ENCODE results near the gene TMEM232. TPM values are rescaled to one million over a fixed set of nuclear protein-coding genes. Genes with fewer than 3 reads are reported as not detected.
"Not testable (repeated sequence)": the region's sequence is repeated elsewhere in the genome, so short reads cannot be mapped to it uniquely, and the experiment has no call there.

TMEM232 gene
- total RNA-seq, 2 donors from 2014 or later, result 3.9 to 4.2 TPM

GRCh38 chr5:110681109-110681508 is 45.4 kb downstream of the TMEM232 start:
- H3K36me3 ChIP-seq (ENCODE audit: control insufficient read depth, insufficient read depth, low read length), result no peaks in the 10 kb centered on the region
- H3K9me3 ChIP-seq (ENCODE audit: control insufficient read depth, low read length), result no peaks in the 10 kb centered on the region
- TF ChIP-seq CTCF (conservative IDR thresholded peaks at IDR 0.05), result no peak
- no peak overlapping the region for H3K9ac ChIP-seq (ENCODE audit: extremely low read depth, low read length, poor library complexity, severe bottlenecking)
- Mint-ChIP-seq H3K27ac (no peak overlapping the region), H3K4me1 (no peaks in the 10 kb centered on the region), H3K4me3 (no peak overlapping the region), H3K36me3 (ENCODE audit: low read depth) (no peaks in the 10 kb centered on the region), H3K27me3 (ENCODE audit: insufficient read depth) (no peaks in the 10 kb centered on the region), H3K9me3 (no peaks in the 10 kb centered on the region)
- no peak overlapping the region for H3K27ac ChIP-seq (ENCODE audit: low read depth, low read length)
- no peak overlapping the region for H3K4me3 ChIP-seq (ENCODE audit: low read length)
- H3K4me1 ChIP-seq (ENCODE audit: control insufficient read depth, insufficient read depth, low read length), result no peaks in the 10 kb centered on the region
- no peak for DNase-seq
- 86 to 100% methylated on average over 1 to 3 of the region's 3 CpGs for WGBS, 2 experiments (ENCODE audit: insufficient coverage in 1 of 2, insufficient read length in 1 of 2)
- H3K27me3 ChIP-seq (ENCODE audit: control insufficient read depth, insufficient read depth, low read length, poor library complexity, severe bottlenecking), result no peaks in the 10 kb centered on the region

GRCh38 chr5:110676554-110676953 is 49.9 kb downstream of the TMEM232 start:
- H3K4me1 ChIP-seq (ENCODE audit: control insufficient read depth, insufficient read depth, low read length); H3K36me3 ChIP-seq (ENCODE audit: control insufficient read depth, insufficient read depth, low read length); DNase-seq; H3K9me3 Mint-ChIP-seq; H3K27me3 ChIP-seq (ENCODE audit: control insufficient read depth, insufficient read depth, low read length, poor library complexity, severe bottlenecking); H3K4me1 Mint-ChIP-seq; H3K27ac Mint-ChIP-seq; H3K4me3 ChIP-seq (ENCODE audit: low read length); H3K27ac ChIP-seq (ENCODE audit: low read depth, low read length); H3K4me3 Mint-ChIP-seq; H3K9ac ChIP-seq (ENCODE audit: extremely low read depth, low read length, poor library complexity, severe bottlenecking); H3K27me3 Mint-ChIP-seq (ENCODE audit: insufficient read depth); H3K36me3 Mint-ChIP-seq (ENCODE audit: low read depth); H3K9me3 ChIP-seq (ENCODE audit: control insufficient read depth, low read length): not testable (repeated sequence)
- WGBS, 2 experiments (ENCODE audit: insufficient coverage in 1 of 2, insufficient read length in 1 of 2), result 76 to 95% methylated on average over 7 to 8 of the region's 9 CpGs

DNA sequence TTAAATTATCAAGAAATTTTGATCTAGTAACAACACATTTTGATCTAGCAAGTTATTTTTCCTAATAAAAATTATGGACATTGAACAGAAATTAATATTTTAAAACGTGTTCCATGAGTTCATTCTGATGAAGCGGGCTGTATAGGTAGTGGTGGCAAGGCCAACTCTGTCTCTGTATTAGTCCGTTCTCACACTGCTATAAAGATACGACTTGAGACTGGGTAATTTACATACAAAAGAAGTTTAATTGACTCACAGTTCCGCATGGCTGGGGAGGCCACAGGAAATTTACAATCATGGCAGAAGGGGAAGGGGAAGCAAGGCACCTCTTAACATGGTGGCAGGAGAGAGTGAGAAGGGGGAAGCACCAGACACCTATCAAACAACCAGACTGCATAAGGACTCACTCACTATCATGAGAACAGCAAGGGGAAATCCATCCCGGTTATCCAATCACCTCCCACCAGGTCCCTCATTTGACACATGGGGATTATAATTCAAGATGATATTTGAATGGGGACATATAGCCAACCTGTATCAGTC is 61.2 kb downstream of the TMEM232 start:
- Histone ChIP-seq H3K9ac (ENCODE audit: extremely low read depth, low read length, poor library complexity, severe bottlenecking) (no peak overlapping the region), H3K4me3 (ENCODE audit: low read length) (no peak overlapping the region), H3K4me1 (ENCODE audit: control insufficient read depth, insufficient read depth, low read length) (no peaks in the 10 kb centered on the region), H3K9me3 (ENCODE audit: control insufficient read depth, low read length) (no peaks in the 10 kb centered on the region), H3K27me3 (ENCODE audit: control insufficient read depth, insufficient read depth, low read length, poor library complexity, severe bottlenecking) (no peaks in the 10 kb centered on the region), H3K27ac (ENCODE audit: low read depth, low read length) (no peak overlapping the region), H3K36me3 (ENCODE audit: control insufficient read depth, insufficient read depth, low read length) (no peaks in the 10 kb centered on the region)
- H3K4me3 Mint-ChIP-seq, result no peak overlapping the region
- H3K9me3 Mint-ChIP-seq, result no peaks in the 10 kb centered on the region
- no peaks in the 10 kb centered on the region for H3K36me3 Mint-ChIP-seq (ENCODE audit: low read depth)
- WGBS, 2 experiments (ENCODE audit: insufficient coverage in 1 of 2, insufficient read length in 1 of 2), result 66 to 80% methylated on average over 1 to 6 of the region's 6 CpGs
- H3K27ac Mint-ChIP-seq, result no peak overlapping the region
- DNase-seq, result peak; percentile 46
- no peaks in the 10 kb centered on the region for H3K27me3 Mint-ChIP-seq (ENCODE audit: insufficient read depth)
- peaks cover 10% of the 10 kb centered on the region for H3K4me1 Mint-ChIP-seq
- TF ChIP-seq CTCF (conservative IDR thresholded peaks at IDR 0.05), result no peak

- H3K27me3 ChIP-seq (ENCODE audit: control insufficient read depth, insufficient read depth, low read length, poor library complexity, severe bottlenecking), result no peaks in the 10 kb centered on the region
- H3K9ac ChIP-seq (ENCODE audit: extremely low read depth, low read length, poor library complexity, severe bottlenecking), result no peak overlapping the region
- H3K4me1 Mint-ChIP-seq, result peaks cover 10% of the 10 kb centered on the region
- no peaks in the 10 kb centered on the region for H3K36me3 Mint-ChIP-seq (ENCODE audit: low read depth)
- no peak overlapping the region for H3K27ac Mint-ChIP-seq
- H3K4me3 Mint-ChIP-seq, result no peak overlapping the region
- no peak overlapping the region for H3K4me3 ChIP-seq (ENCODE audit: low read length)
- H3K27ac ChIP-seq (ENCODE audit: low read depth, low read length), result no peak overlapping the region
- H3K9me3 Mint-ChIP-seq, result no peaks in the 10 kb centered on the region
- H3K4me1 ChIP-seq (ENCODE audit: control insufficient read depth, insufficient read depth, low read length), result no peaks in the 10 kb centered on the region
- no peak for TF ChIP-seq CTCF (conservative IDR thresholded peaks at IDR 0.05)
- no CpG with 5 or more reads among the region's 1 CpG for WGBS, 2 experiments (ENCODE audit: insufficient coverage in 1 of 2, insufficient read length in 1 of 2)
- no peak for DNase-seq
- no peaks in the 10 kb centered on the region for H3K36me3 ChIP-seq (ENCODE audit: control insufficient read depth, insufficient read depth, low read length)
- H3K9me3 ChIP-seq (ENCODE audit: control insufficient read depth, low read length), result no peaks in the 10 kb centered on the region
- H3K27me3 Mint-ChIP-seq (ENCODE audit: insufficient read depth), result no peaks in the 10 kb centered on the region
These were observed 62.9 kb downstream of the TMEM232 start for GRCh38 chr5:110663525-110663924.

Measured in endodermal cell (in vitro differentiated cells).